HepG2 (cell line): ENCODE data around the gene TRMT10C. TPM values are rescaled to one million over a fixed set of nuclear protein-coding genes. Genes with fewer than 3 reads are reported as not detected.

Experiments
- AGO2 ChIP-seq: fragments of 200-400 bp; formaldehyde crosslinking; optimal IDR thresholded peaks from 2 replicates; pipeline ENCODE3; 2017; ENCODE audit warnings: mild to moderate bottlenecking, low read depth, low read length, moderate library complexity
- ARNT2 ChIP-seq: sonication (generic); formaldehyde crosslinking; IDR thresholded peaks from 2 replicates; pipeline ENCODE4 v1.8.0; 2022; ENCODE audit warnings: mild to moderate bottlenecking, low read depth, missing genetic modification reagents, moderate library complexity
- CHD2 ChIP-seq: IDR thresholded peaks from 2 replicates; pipeline ENCODE4 v1.6.1; 2011; ENCODE audit warnings: low read depth, low read length, improper control_type of control experiment
- FLYWCH1 ChIP-seq: sonication (generic); formaldehyde crosslinking; IDR thresholded peaks from 2 replicates; pipeline ENCODE4 v1.8.1; 2023; ENCODE audit warnings: mild to moderate bottlenecking, missing genetic modification reagents
- FOXC1 ChIP-seq: sonication (generic); formaldehyde crosslinking; IDR thresholded peaks from 2 replicates; pipeline ENCODE4 v1.8.0; 2022; ENCODE audit warnings: mild to moderate bottlenecking, missing genetic modification reagents, borderline replicate concordance
- HOXA5 ChIP-seq: sonication (generic); formaldehyde crosslinking; IDR thresholded peaks from 2 replicates; pipeline ENCODE4 v1.4.0; 2020; ENCODE audit warnings: missing genetic modification reagents
- KDM5A ChIP-seq: fragments of 200-600 bp; sonication (generic); IDR thresholded peaks from 2 replicates; pipeline ENCODE4 v1.7.0; 2018; ENCODE audit warnings: antibody characterized with exemption, mild to moderate bottlenecking, low read length, borderline replicate concordance
- POLR2A ChIP-seq, 2 experiments: IDR thresholded peaks; 2 replicates each; pipeline ENCODE4 v1.6.1; 2011; ENCODE audit warnings: low read depth in 2 of 2, low read length in 2 of 2, mild to moderate bottlenecking in 1 of 2, moderate library complexity in 1 of 2; ENCODE audit not compliant: insufficient read depth in 1 of 2
- POLR2G ChIP-seq: fragments of 200-400 bp; formaldehyde crosslinking; IDR thresholded peaks from 2 replicates; pipeline ENCODE4 v1.6.1; 2018; ENCODE audit warnings: mild to moderate bottlenecking, low read depth, low read length, moderate library complexity
- SAFB2 ChIP-seq: sonication (generic); formaldehyde crosslinking; IDR thresholded peaks from 2 replicates; pipeline ENCODE4 v1.5.1; 2020; ENCODE audit warnings: missing genetic modification reagents, low read depth, mild to moderate bottlenecking, borderline replicate concordance
- SIX4 ChIP-seq: sonication (generic); formaldehyde crosslinking; IDR thresholded peaks from 2 replicates; pipeline ENCODE4 v1.4.0; 2020; ENCODE audit warnings: missing genetic modification reagents
- SMAD3 ChIP-seq: sonication (generic); formaldehyde crosslinking; IDR thresholded peaks from 2 replicates; pipeline ENCODE4 v1.4.0; 2020; ENCODE audit warnings: missing genetic modification reagents
- TCF7 ChIP-seq: sonication (generic); IDR thresholded peaks from 2 replicates; pipeline ENCODE4 v1.6.1; 2016; ENCODE audit warnings: antibody characterized with exemption, low read depth
- ZFP1 ChIP-seq: IDR thresholded peaks from 2 replicates; pipeline ENCODE4 v1.6.1; 2016
- ZNF256 ChIP-seq: sonication (generic); formaldehyde crosslinking; conservative IDR thresholded peaks from 2 replicates; pipeline ENCODE4 v1.4.0; 2020; ENCODE audit warnings: missing genetic modification reagents
- ZNF33A ChIP-seq: sonication (generic); formaldehyde crosslinking; IDR thresholded peaks from 2 replicates; pipeline ENCODE4 v1.5.1; 2020; ENCODE audit warnings: missing genetic modification reagents, mild to moderate bottlenecking, moderate library complexity, borderline replicate concordance
- ZNF547 ChIP-seq: sonication (generic); formaldehyde crosslinking; IDR thresholded peaks from 2 replicates; pipeline ENCODE4 v1.5.1; 2020; ENCODE audit warnings: mild to moderate bottlenecking, missing genetic modification reagents
- ZNF598 ChIP-seq: sonication (generic); formaldehyde crosslinking; IDR thresholded peaks from 2 replicates; pipeline ENCODE4 v1.5.1; 2020; ENCODE audit warnings: mild to moderate bottlenecking, missing genetic modification reagents, borderline replicate concordance
- ZNF605 ChIP-seq: sonication (generic); formaldehyde crosslinking; IDR thresholded peaks from 2 replicates; pipeline ENCODE4 v1.8.0; 2022; ENCODE audit warnings: mild to moderate bottlenecking, missing genetic modification reagents
- ZNF619 ChIP-seq: sonication (generic); formaldehyde crosslinking; IDR thresholded peaks from 2 replicates; pipeline ENCODE4 v1.4.0; 2020; ENCODE audit warnings: mild to moderate bottlenecking, missing genetic modification reagents
- ZNF674 ChIP-seq: sonication (generic); formaldehyde crosslinking; IDR thresholded peaks from 2 replicates; pipeline ENCODE4 v1.5.0; 2020; ENCODE audit warnings: low read depth, mild to moderate bottlenecking, missing genetic modification reagents
- ZNF724P ChIP-seq: sonication (generic); formaldehyde crosslinking; IDR thresholded peaks from 2 replicates; pipeline ENCODE4 v1.8.0; 2022; ENCODE audit warnings: missing genetic modification reagents, borderline replicate concordance
- polyA plus RNA-seq, 8 experiments: library from polyadenylated mRNA; depleted of rRNA in 3 of 8; stranded (reverse) in 7 of 8; unstranded in 1 of 8; fragments of >200 nt; fragmentation: Illumina TruSeq in 4 of 8; extraction: Trizol in 4 of 8; gene quantifications; 2 replicates each; pipeline versions ENCODE4 v1.2.1 to v1.2.3, GENCODE V29; 2011 to 2016; ENCODE audit warnings: low read depth in 4 of 8, missing spikeins in 1 of 8, mixed read lengths in 1 of 8; ENCODE audit not compliant: insufficient read depth in 1 of 8
- total RNA-seq, 5 experiments: library from RNA; depleted of rRNA; stranded (reverse); fragments of >200 nt; fragmentation: Illumina TruSeq; extraction: Trizol; gene quantifications; 2 replicates each; pipeline ENCODE4 v1.2.3, GENCODE V29; 2016; ENCODE audit warnings: low read depth in 1 of 5
- TF ChIP-seq, protein P1 (sequence below): sonication (generic); formaldehyde crosslinking; IDR thresholded peaks from 2 replicates; pipeline ENCODE4 v1.8.1; 2023; ENCODE audit warnings: mild to moderate bottlenecking, missing genetic modification reagents
- TF ChIP-seq, protein P2 (sequence below): sonication (generic); formaldehyde crosslinking; IDR thresholded peaks from 2 replicates; pipeline ENCODE4 v1.5.0; 2020; ENCODE audit warnings: missing genetic modification reagents
- TF ChIP-seq, protein P3 (sequence below): sonication (generic); formaldehyde crosslinking; IDR thresholded peaks from 2 replicates; pipeline ENCODE4 v1.4.0; 2020; ENCODE audit warnings: missing genetic modification reagents
- TF ChIP-seq, protein P4 (sequence below): sonication (generic); formaldehyde crosslinking; IDR thresholded peaks from 2 replicates; pipeline ENCODE4 v1.9.0; 2021; ENCODE audit warnings: missing genetic modification reagents, borderline replicate concordance
- TF ChIP-seq, protein P5 (sequence below): IDR thresholded peaks from 2 replicates; pipeline ENCODE4 v1.6.1; 2016; ENCODE audit warnings: low read depth, control low read depth

TRMT10C gene
- total and polyA plus RNA-seq, 2 of the 13 experiments (the other 11 are each of a cell fraction or from before 2014, with no cell fraction given): 10.8 to 39.2 TPM

DNA sequence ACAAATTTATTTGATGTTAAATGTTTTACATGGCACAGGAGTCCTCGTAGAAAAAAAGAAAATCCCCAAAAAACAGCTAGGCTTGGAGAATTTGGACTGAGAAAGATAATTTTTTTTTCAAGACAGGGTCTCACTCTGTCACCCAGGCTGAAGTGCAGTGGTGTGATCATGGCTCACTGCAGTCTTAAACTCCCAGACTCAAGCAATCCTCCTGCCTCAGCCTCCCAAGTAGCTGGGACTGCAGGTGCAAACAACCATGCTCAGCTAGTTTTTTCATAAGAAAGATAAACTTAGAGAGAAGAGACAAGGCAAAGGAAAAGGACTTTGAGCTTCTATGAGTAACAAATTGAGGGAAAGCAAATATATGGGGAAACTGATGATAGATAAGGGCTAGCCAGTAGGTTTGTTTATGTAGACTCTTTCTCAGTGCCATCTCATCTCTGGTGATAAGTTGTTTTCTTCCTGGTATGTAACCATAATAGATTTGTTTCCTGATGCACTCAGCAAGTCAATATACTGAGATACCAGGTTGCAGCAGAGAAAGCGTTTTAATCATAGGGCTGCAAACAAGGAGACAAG lies 13.1 kb upstream of the TRMT10C start (continued):
- TF ChIP-seq, protein P1, sequence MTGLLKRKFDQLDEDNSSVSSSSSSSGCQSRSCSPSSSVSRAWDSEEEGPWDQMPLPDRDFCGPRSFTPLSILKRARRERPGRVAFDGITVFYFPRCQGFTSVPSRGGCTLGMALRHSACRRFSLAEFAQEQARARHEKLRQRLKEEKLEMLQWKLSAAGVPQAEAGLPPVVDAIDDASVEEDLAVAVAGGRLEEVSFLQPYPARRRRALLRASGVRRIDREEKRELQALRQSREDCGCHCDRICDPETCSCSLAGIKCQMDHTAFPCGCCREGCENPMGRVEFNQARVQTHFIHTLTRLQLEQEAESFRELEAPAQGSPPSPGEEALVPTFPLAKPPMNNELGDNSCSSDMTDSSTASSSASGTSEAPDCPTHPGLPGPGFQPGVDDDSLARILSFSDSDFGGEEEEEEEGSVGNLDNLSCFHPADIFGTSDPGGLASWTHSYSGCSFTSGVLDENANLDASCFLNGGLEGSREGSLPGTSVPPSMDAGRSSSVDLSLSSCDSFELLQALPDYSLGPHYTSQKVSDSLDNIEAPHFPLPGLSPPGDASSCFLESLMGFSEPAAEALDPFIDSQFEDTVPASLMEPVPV: no peak
- TF ChIP-seq ZNF598 (CRISPR knock-in tag): no peak
- TF ChIP-seq HOXA5 (CRISPR knock-in tag): no peak
- TF ChIP-seq ZNF256: no peak
- no peak for TF ChIP-seq ZNF724P (CRISPR knock-in tag)
- no peak for TF ChIP-seq SAFB2 (CRISPR knock-in tag)
- TF ChIP-seq FLYWCH1 (CRISPR knock-in tag): no peak
- no peak for TF ChIP-seq ZNF674
- no peak for TF ChIP-seq ARNT2
- TF ChIP-seq ZNF547 (CRISPR knock-in tag): no peak
- no peak for TF ChIP-seq ZNF605 (CRISPR knock-in tag)
- TF ChIP-seq KDM5A: no peak
- TF ChIP-seq, protein P2, sequence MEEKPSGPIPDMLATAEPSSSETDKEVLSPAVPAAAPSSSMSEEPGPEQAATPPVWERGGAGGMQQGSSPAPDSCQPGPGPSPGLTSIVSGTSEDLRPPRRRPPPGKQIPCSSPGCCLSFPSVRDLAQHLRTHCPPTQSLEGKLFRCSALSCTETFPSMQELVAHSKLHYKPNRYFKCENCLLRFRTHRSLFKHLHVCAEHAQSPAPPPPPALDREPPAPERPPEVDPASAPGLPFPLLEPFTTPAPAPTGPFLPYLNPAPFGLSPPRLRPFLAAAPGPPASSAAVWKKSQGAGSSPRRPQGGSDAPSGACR (CRISPR knock-in tag): no peak
- TF ChIP-seq SIX4: no peak
- TF ChIP-seq, protein P3, sequence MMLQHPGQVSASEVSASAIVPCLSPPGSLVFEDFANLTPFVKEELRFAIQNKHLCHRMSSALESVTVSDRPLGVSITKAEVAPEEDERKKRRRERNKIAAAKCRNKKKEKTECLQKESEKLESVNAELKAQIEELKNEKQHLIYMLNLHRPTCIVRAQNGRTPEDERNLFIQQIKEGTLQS (CRISPR knock-in tag): no peak
- no peak for TF ChIP-seq ZNF619
- TF ChIP-seq ZFP1 (CRISPR knock-in tag): no peak
- no peak for TF ChIP-seq TCF7
- TF ChIP-seq POLR2G: no peak
- TF ChIP-seq SMAD3: no peak
- no peak for TF ChIP-seq ZNF33A
- no peak for TF ChIP-seq FOXC1 (CRISPR knock-in tag)
- TF ChIP-seq, protein P4, sequence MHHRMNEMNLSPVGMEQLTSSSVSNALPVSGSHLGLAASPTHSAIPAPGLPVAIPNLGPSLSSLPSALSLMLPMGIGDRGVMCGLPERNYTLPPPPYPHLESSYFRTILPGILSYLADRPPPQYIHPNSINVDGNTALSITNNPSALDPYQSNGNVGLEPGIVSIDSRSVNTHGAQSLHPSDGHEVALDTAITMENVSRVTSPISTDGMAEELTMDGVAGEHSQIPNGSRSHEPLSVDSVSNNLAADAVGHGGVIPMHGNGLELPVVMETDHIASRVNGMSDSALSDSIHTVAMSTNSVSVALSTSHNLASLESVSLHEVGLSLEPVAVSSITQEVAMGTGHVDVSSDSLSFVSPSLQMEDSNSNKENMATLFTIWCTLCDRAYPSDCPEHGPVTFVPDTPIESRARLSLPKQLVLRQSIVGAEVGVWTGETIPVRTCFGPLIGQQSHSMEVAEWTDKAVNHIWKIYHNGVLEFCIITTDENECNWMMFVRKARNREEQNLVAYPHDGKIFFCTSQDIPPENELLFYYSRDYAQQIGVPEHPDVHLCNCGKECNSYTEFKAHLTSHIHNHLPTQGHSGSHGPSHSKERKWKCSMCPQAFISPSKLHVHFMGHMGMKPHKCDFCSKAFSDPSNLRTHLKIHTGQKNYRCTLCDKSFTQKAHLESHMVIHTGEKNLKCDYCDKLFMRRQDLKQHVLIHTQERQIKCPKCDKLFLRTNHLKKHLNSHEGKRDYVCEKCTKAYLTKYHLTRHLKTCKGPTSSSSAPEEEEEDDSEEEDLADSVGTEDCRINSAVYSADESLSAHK: no peak
- TF ChIP-seq, protein P5, sequence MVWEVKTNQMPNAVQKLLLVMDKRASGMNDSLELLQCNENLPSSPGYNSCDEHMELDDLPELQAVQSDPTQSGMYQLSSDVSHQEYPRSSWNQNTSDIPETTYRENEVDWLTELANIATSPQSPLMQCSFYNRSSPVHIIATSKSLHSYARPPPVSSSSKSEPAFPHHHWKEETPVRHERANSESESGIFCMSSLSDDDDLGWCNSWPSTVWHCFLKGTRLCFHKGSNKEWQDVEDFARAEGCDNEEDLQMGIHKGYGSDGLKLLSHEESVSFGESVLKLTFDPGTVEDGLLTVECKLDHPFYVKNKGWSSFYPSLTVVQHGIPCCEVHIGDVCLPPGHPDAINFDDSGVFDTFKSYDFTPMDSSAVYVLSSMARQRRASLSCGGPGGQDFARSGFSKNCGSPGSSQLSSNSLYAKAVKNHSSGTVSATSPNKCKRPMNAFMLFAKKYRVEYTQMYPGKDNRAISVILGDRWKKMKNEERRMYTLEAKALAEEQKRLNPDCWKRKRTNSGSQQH (CRISPR knock-in tag): no peak
- TF ChIP-seq CHD2: no peak
- TF ChIP-seq AGO2: no peak
- no peak for TF ChIP-seq POLR2A (IDR thresholded peaks at IDR 0.05; ENCODE audit: insufficient read depth in 1 of 2, low read depth in 2 of 2, low read length in 2 of 2)
